Activated CD8-positive, alpha-beta memory T cell treated with anti-CD3 and anti-CD28 coated beads for 1 hour (primary cell): Measurements from ENCODE around the gene BEND5.

Experiments used
- DNase-seq, 2 donors: peaks; one replicate each; pipeline ENCODE4 v3.0.0-alpha.2; 2020; ENCODE audit warnings: low read depth in 1 of 2; ENCODE audit errors: extremely low read depth in 1 of 2

Gene BEND5

GRCh38 chr1:48684381-48684780 is 92.3 kb downstream of the BEND5 start:
- DNase-seq: no peak

- DNase-seq: no peak
Observed at GRCh38 chr1:48683839-48684238, 92.9 kb downstream of the BEND5 start.

DNA sequence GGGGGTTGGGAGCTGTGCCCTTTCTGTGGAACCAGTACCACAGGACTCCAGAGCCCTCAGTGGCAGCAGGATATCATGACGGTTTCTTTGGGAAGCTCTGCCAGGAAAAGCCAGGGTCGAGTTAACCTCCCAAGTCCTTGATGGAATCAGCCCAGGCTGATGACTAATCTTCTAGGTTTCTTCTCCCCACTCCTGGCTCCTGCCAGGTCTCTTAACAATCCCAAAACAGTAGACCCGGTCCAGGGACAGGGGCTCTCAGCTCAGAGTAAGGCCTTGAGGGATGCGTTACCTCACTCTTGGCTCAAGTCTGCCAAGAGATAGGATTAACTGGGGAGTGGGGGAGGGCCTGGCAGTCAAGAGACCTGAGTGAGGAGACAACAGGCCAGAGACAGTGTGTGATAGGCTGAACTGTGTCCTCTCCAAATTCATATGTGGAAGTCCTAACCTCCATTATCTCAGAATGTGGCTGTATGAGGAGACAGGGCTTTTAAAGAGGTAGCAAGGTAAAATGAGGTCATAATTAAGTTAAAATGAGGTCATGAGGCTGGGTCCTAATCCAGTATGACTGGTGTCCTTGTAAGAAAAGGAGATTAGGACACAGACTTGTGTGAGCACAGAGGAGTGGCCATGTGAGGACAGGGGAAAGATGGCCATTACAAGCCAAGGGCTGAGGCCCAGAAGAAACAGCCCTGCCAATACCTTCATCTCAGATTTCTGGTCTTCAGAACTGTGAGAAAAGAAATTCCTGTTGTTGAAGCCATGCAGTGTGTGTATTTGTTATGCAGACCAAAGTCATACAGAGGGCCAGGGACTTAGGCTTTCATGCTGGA is 95.0 kb downstream of the BEND5 start:
- DNase-seq: no peak

GRCh38 chr1:48680411-48681035 is 96.2 kb downstream of the BEND5 start:
- no peak for DNase-seq

DNA sequence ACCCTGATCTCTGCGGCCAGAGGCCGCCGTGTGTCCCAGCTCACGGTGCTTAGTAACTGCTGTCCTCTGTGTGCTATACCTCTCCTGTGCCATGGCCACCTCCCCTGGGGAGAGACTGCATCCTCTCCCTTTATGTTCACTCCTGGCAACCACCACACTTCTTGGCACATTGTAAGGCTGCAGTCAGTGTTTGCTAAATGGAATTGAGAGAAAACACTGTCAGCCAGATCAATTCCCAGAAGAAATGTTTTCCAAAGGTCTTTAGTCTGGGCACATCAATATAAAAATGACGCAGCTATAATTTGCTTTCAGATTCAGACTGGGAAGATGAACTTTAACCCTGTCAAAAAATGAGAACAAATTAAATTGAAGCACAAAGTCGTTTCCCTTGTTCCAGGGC is 96.8 kb downstream of the BEND5 start:
- DNase-seq: no peak

DNA sequence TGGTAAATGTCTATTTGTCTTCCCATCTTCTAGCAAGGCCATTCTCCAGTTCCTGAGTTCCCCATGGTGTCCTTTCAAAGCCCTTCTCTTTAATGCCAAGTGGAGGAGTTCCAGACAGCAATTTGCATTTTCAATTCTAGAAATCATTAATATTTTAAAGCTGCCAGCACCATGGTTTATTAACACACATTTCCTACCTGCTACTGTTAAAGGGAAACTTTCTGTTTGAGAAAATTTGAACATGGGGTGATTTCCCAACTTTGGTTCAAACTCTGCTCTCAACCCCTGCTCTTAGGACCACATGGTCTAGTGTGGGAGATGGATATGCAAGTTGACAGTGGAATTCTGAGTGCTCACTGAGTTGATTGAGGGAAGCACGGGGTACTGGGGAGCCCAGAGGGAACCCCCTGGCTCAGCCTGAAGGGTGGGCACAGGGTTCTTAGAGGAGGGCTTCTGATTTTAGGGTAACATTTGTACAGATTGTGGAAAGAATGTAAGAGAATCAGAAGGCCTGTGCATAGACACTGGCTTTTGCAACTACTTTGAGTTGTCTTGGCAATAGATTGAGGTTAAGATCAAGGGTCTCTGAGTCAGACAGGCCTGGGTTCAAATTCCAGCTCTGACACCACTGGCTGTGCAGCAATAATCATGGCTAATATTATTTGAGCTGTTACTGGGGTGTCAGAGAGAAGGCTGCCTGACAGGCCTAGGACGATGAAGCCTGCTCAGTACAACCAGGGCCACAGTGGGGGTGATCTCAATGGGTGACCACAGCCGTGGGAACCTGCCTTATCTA is 97.8 kb downstream of the BEND5 start:
- no peak for DNase-seq
